Thyroid gland (tissue), 4 donors: Measurements from ENCODE around the gene MSH3. TPM values are rescaled to one million over a fixed set of nuclear protein-coding genes. Genes with fewer than 3 reads are reported as not detected.

ENCODE experiments used
- DNase-seq, 2 donors: peaks; one replicate each; pipeline ENCODE4 v3.0.0-alpha.2; 2019
- H3K27ac ChIP-seq, 3 donors: fragments of 200-600 bp; sonication (generic); 1 replicate in 2 of 3; 2 replicates in 1 of 3; pipeline ENCODE4 v1.5.1; 2016 to 2019; ENCODE audit warnings: mild to moderate bottlenecking in 1 of 3, moderate library complexity in 1 of 3
- H3K27me3 ChIP-seq: fragments of 200-600 bp; sonication (generic); one replicate; pipeline ENCODE4 v1.5.1; 2019
- H3K36me3 ChIP-seq, 2 donors: fragments of 200-600 bp; sonication (generic); one replicate each; pipeline ENCODE4 v1.5.1; 2016 to 2019
- H3K4me1 ChIP-seq, 2 donors: fragments of 200-600 bp; sonication (generic); one replicate each; pipeline ENCODE4 v1.5.1; 2017 to 2019
- H3K4me3 ChIP-seq, 3 donors: fragments of 200-600 bp; sonication (generic); replicated peaks in 1 of 3; 1 replicate in 2 of 3; 2 replicates in 1 of 3; pipeline ENCODE4 v1.5.1; 2016; ENCODE audit warnings: mild to moderate bottlenecking in 1 of 3
- H3K9me3 ChIP-seq: fragments of 200-600 bp; sonication (generic); one replicate; pipeline ENCODE4 v1.5.1; 2017
- POLR2A ChIP-seq, 2 donors: fragments of 450-650 bp; IDR thresholded peaks; one replicate each; pipeline ENCODE4 v1.6.1; 2017; ENCODE audit warnings: antibody characterized with exemption in 2 of 2, mild to moderate bottlenecking in 2 of 2, moderate library complexity in 1 of 2
- WGBS, 2 donors: methylation state at CpG; one replicate each; pipeline ENCODE4 v1.1.5; 2017; 5-methylcytosine and 5-hydroxymethylcytosine counted together
- intact Hi-C: fragments of 100-400 bp; cut with DNase I; formaldehyde crosslinking; loops from one replicate; pipeline ENCODE4 v1.15.1; 2023
- total RNA-seq, 4 donors: library from RNA; depleted of rRNA; stranded (reverse); fragments of >200 nt; gene quantifications; one replicate each; pipeline ENCODE4 v1.2.3, GENCODE V29; 2016
- TF ChIP-seq, protein P1 (sequence below), 6 experiments: fragments of 200-600 bp in 3 of 6; fragments of 450-650 bp in 3 of 6; sonication (generic) in 3 of 6; IDR thresholded peaks; one replicate each; pipeline ENCODE4 v1.5.1; 2016 to 2019; ENCODE audit warnings: antibody characterized with exemption in 6 of 6, mild to moderate bottlenecking in 2 of 6, inconsistent platforms in 1 of 6, moderate library complexity in 1 of 6

Gene MSH3
- total RNA-seq, 4 donors from 2014 or later, result 25.9 to 45.0 (median 26.1) TPM

DNA sequence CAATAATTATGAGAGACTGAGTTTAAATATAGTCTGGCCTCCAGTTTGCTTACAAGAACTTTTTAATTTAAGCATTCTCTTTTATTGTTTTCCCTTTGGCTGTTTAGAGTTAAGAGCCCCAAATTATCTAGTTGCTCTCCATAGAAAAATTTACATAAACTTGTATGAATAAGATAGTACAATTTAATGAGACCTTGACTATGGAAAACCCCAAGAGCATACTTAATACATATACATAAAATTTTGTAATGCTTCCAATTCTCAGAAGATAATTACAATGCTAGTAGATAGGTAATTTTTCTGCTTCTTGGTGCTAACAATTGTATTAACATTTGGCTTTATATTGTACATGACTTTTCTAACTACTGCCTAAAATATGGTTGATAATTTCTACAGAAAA lies 20.3 kb upstream of the MSH3 start:
- TF ChIP-seq POLR2A (IDR thresholded peaks at IDR 0.05), result no peak
- TF ChIP-seq, protein P1, sequence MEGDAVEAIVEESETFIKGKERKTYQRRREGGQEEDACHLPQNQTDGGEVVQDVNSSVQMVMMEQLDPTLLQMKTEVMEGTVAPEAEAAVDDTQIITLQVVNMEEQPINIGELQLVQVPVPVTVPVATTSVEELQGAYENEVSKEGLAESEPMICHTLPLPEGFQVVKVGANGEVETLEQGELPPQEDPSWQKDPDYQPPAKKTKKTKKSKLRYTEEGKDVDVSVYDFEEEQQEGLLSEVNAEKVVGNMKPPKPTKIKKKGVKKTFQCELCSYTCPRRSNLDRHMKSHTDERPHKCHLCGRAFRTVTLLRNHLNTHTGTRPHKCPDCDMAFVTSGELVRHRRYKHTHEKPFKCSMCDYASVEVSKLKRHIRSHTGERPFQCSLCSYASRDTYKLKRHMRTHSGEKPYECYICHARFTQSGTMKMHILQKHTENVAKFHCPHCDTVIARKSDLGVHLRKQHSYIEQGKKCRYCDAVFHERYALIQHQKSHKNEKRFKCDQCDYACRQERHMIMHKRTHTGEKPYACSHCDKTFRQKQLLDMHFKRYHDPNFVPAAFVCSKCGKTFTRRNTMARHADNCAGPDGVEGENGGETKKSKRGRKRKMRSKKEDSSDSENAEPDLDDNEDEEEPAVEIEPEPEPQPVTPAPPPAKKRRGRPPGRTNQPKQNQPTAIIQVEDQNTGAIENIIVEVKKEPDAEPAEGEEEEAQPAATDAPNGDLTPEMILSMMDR (IDR thresholded peaks at IDR 0.05), result no peak
- Histone ChIP-seq H3K27me3 (no peaks in the 10 kb centered on the region), H3K4me3 (no peak overlapping the region), H3K36me3 (peaks cover 0 to 8% of the 10 kb centered on the region in 2 donors), H3K27ac (no peak overlapping the region), H3K9me3 (no peaks in the 10 kb centered on the region), H3K4me1 (no peaks in the 10 kb centered on the region)
- no peak for DNase-seq
- intact Hi-C loops, result no loop called here

- WGBS, 2 donors, result 89 to 95% methylated on average over 4 of the region's 4 CpGs
- DNase-seq, result no peak
- Histone ChIP-seq H3K4me3 (no peak overlapping the region), H3K9me3 (no peaks in the 10 kb centered on the region), H3K36me3 (peaks cover 0 to 3% of the 10 kb centered on the region in 2 donors), H3K4me1 (no peaks in the 10 kb centered on the region), H3K27me3 (no peaks in the 10 kb centered on the region), H3K27ac (no peak overlapping the region)
- TF ChIP-seq, protein P1 (IDR thresholded peaks at IDR 0.05), result no peak
- TF ChIP-seq POLR2A (IDR thresholded peaks at IDR 0.05), result no peak
- intact Hi-C loops, result no loop called here
These were observed 13.1 kb upstream of the MSH3 start for GRCh38 chr5:80641353-80641752.

GRCh38 chr5:80644900-80645299 lies 9.6 kb upstream of the MSH3 start:
- WGBS, 2 donors, result 87 to 91% methylated on average over 4 of the region's 4 CpGs
- H3K36me3 ChIP-seq, result peaks cover 0 to 3% of the 10 kb centered on the region in 2 donors

DNA sequence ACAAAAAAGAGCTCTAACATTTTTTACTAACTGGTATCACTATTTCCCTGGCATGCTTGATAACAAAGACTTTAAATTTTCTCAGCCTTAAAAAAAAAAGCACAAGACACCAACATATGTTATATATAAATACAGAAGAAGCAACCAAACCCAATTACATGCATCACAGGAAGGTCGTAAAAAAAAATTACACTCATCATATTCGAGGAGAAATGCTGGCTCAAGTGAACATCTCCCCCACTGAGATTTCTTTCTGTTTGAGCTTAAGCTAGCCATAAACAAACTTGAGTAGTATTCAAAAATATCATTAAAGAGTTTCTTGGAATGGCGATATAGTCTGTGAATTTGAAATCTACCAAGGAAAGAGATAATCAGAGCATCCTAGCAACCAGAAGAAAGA lies 7.5 kb upstream of the MSH3 start:
- Histone ChIP-seq H3K9me3 (no peaks in the 10 kb centered on the region), H3K27me3 (no peaks in the 10 kb centered on the region), H3K4me3 (no peak overlapping the region), H3K27ac (no peak overlapping the region), H3K4me1 (no peaks in the 10 kb centered on the region), H3K36me3 (no peaks in the 10 kb centered on the region)
- TF ChIP-seq, protein P1 (IDR thresholded peaks at IDR 0.05), result no peak
- no peak for TF ChIP-seq POLR2A (IDR thresholded peaks at IDR 0.05)
- 91% methylated on average over 3 of the region's 3 CpGs for WGBS, 2 donors
- intact Hi-C loops, result no loop called here
- DNase-seq, result no peak

More at GRCh38 chr5:80644900-80645299, 9.6 kb upstream of the MSH3 start:
- no peak for TF ChIP-seq POLR2A (IDR thresholded peaks at IDR 0.05)
- TF ChIP-seq, protein P1 (IDR thresholded peaks at IDR 0.05), result no peak
- intact Hi-C loops, result no loop called here
- Histone ChIP-seq H3K27ac (no peak overlapping the region), H3K27me3 (no peaks in the 10 kb centered on the region), H3K4me3 (no peak overlapping the region), H3K4me1 (no peaks in the 10 kb centered on the region), H3K9me3 (no peaks in the 10 kb centered on the region)
- DNase-seq, result no peak

DNA sequence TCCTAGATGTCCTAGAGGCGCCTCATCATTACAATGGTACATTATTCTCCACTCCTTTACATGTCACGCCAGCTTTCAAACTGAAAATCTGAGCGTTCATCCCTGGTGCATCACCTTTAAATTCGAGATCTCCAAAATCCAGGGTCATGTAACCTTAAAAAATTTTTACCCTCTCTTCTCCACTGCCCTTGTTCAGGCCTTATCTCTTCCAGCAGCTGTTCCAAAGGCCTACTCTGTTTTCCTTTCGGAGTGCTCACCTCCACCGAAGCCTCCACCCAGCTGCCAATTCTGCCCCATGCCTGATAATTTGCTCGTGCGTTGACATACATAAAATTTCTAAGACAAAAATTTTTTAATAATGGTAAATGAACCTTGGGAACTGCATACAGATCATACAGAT lies 950 bp upstream of the MSH3 start:
- intact Hi-C loops, result no loop called here
- no peaks in the 10 kb centered on the region for H3K27me3 ChIP-seq
- no peak overlapping the region for H3K27ac ChIP-seq
- peaks cover 8 to 14% of the 10 kb centered on the region in 2 donors for H3K4me1 ChIP-seq
- no peaks in the 10 kb centered on the region for H3K9me3 ChIP-seq
- TF ChIP-seq POLR2A (IDR thresholded peaks at IDR 0.05), result no peak
- TF ChIP-seq, protein P1 (IDR thresholded peaks at IDR 0.05), result no peak
- H3K4me3 ChIP-seq, result peak overlapping the region in 1 of 3 donors; percentile 68
- H3K36me3 ChIP-seq, result peaks cover 4 to 10% of the 10 kb centered on the region in 2 donors
- 43 to 48% methylated on average over 7 to 8 of the region's 8 CpGs for WGBS, 2 donors
- DNase-seq, result no peak
